Heart left ventricle (tissue), 13 donors: ENCODE results near the gene GSG1L.

ENCODE experiments used
- POLR2A ChIP-seq, 2 donors: fragments of 450-650 bp; IDR thresholded peaks; one replicate each; pipeline ENCODE4 v1.6.1; 2017; ENCODE audit warnings: antibody characterized with exemption in 2 of 2, mild to moderate bottlenecking in 2 of 2, moderate library complexity in 2 of 2
- TF ChIP-seq, protein P1 (sequence below), 12 donors: fragments of 200-600 bp; sonication (generic) in 4 of 12; IDR thresholded peaks; one replicate each; pipeline versions ENCODE4 v1.5.0 to v1.8.0; 2018 to 2022; ENCODE audit warnings: antibody characterized with exemption in 12 of 12, mild to moderate bottlenecking in 5 of 12
- donor health status: ischemic (EF 13 %, LVEDD 7.1; RV severe dilation, severe dysfunction).
- donor health status: DM: no; HTN: yes; CAD: no.
- donor health status: DM: no; HTN: no; CAD: no.
- donor health status: ischemic (EF 25% LVEDD 6.9; RV normal size, moderate dysfunction).
- donor health status: ischemic (EF 25% LVEDD 5.7; RV mildly dilated, moderate dysfunction).
- donor health status: ischemic (EF 35%, LVEDD 5.7; RV mildly dilated, moderate dysfunction).
- donor health status: nonischemic (EF 11% LVEDD 7.7; RV severe dilation, severe dysfunction).
- donor health status: DM: yes; HTN: yes; CAD: no.
- donor health status: PGD.
- donor health status: ischemic (EF 29% LVEDD 5.4; RV normal size, mild dysfunction).
- donor health status: nonischemic (EF 23%, LVEDD 6.1; RV moderate dilation, normal function).

DNA sequence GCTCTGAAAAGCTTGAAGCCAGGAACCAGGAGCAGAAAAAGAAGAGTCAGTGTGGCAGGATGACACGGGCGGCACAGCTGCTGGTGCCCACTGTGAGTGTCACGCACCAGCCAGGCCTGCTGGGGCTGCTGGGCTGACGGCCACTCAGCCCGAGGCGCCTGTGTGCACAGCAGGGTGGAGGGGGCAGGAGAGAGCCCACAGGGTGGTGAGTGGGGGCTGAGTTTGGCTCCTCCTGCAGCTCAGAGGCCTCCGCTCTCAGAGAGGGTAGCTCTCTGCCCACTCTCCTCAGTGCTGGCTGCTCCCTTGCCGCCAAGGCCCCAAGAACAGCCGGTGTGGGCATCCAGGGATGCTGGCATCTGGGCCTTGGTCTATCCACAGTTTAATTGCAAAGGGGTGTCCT, 59.6 kb downstream of the GSG1L start:
- TF ChIP-seq, protein P1, sequence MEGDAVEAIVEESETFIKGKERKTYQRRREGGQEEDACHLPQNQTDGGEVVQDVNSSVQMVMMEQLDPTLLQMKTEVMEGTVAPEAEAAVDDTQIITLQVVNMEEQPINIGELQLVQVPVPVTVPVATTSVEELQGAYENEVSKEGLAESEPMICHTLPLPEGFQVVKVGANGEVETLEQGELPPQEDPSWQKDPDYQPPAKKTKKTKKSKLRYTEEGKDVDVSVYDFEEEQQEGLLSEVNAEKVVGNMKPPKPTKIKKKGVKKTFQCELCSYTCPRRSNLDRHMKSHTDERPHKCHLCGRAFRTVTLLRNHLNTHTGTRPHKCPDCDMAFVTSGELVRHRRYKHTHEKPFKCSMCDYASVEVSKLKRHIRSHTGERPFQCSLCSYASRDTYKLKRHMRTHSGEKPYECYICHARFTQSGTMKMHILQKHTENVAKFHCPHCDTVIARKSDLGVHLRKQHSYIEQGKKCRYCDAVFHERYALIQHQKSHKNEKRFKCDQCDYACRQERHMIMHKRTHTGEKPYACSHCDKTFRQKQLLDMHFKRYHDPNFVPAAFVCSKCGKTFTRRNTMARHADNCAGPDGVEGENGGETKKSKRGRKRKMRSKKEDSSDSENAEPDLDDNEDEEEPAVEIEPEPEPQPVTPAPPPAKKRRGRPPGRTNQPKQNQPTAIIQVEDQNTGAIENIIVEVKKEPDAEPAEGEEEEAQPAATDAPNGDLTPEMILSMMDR (IDR thresholded peaks at IDR 0.05) = no peak
- no peak for TF ChIP-seq POLR2A (IDR thresholded peaks at IDR 0.05)
